WTC11 (cell line): Measurements from ENCODE around the gene UBASH3B. TPM values are rescaled to one million over a fixed set of nuclear protein-coding genes. Genes with fewer than 3 reads are reported as not detected.

Experiments used
- ATAC-seq: fragments of 200-7000 bp; cut with Tn5 transposase; 2 replicates; pipeline ENCODE4 v1.10.0; 2021; ENCODE audit warnings: mild to moderate bottlenecking, moderate library complexity
- CTCF ChIA-PET: fragments of 300-600 bp; sonication (Branson Sonifier 250); formaldehyde crosslinking; loops from one replicate; lab custom pipeline; 2021; ENCODE audit warnings: antibody characterized with exemption; lab: Charles Lee
- POLR2A ChIA-PET: fragments of 350-600 bp; sonication (Branson Sonifier 250); formaldehyde crosslinking; loops from one replicate; lab custom pipeline; 2021; ENCODE audit warnings: antibody characterized with exemption; lab: Charles Lee
- DNase-seq: peaks from one replicate; pipeline ENCODE4 v3.0.0; 2021; ENCODE audit warnings: low spot score
- H3K27ac Mint-ChIP-seq: 2 replicates; pipeline ENCODE4 v1.8.0; 2021; ENCODE audit warnings: mixed read lengths
- H3K27me3 Mint-ChIP-seq: 2 replicates; pipeline ENCODE4 v1.8.0; 2021; ENCODE audit warnings: low read depth, mild to moderate bottlenecking, moderate library complexity, mixed read lengths
- H3K36me3 Mint-ChIP-seq: 2 replicates; pipeline ENCODE4 v1.8.0; 2021; ENCODE audit warnings: mixed read lengths
- H3K4me1 Mint-ChIP-seq: 2 replicates; pipeline ENCODE4 v1.8.0; 2022; ENCODE audit warnings: mixed read lengths
- H3K4me3 Mint-ChIP-seq: 2 replicates; pipeline ENCODE4 v1.8.0; 2021; ENCODE audit warnings: mild to moderate bottlenecking, moderate library complexity, mixed read lengths
- H3K9me3 Mint-ChIP-seq: 2 replicates; pipeline ENCODE4 v1.8.0; 2021; ENCODE audit warnings: mixed read lengths
- ARID4B ChIP-seq: sonication (generic); formaldehyde crosslinking; IDR thresholded peaks from 2 replicates; pipeline ENCODE4 v1.8.0; 2023; ENCODE audit warnings: missing genetic modification reagents, mild to moderate bottlenecking, borderline replicate concordance
- E2F4 ChIP-seq: sonication (generic); formaldehyde crosslinking; IDR thresholded peaks from 2 replicates; pipeline ENCODE4 v1.8.1; 2022; ENCODE audit warnings: low read depth, mild to moderate bottlenecking, moderate library complexity, missing genetic modification reagents, borderline replicate concordance
- FOXK1 ChIP-seq: sonication (generic); formaldehyde crosslinking; IDR thresholded peaks from 2 replicates; pipeline ENCODE4 v1.8.0; 2022; ENCODE audit warnings: mild to moderate bottlenecking, moderate library complexity, missing genetic modification reagents
- GTF2I ChIP-seq: fragments of 250-450 bp; sonication (Bioruptor Pico); conservative IDR thresholded peaks from 2 replicates; pipeline ENCODE4 v1.4.0; 2021; ENCODE audit warnings: mild to moderate bottlenecking
- JAZF1 ChIP-seq: fragments of 250-450 bp; sonication (Bioruptor Pico); IDR thresholded peaks from 2 replicates; pipeline ENCODE4 v1.9.0; 2021; ENCODE audit warnings: moderate library complexity, mild to moderate bottlenecking, inconsistent platforms
- KAT7 ChIP-seq: sonication (generic); formaldehyde crosslinking; IDR thresholded peaks from 2 replicates; pipeline ENCODE4 v1.8.1; 2023; ENCODE audit warnings: missing genetic modification reagents, mild to moderate bottlenecking, borderline replicate concordance
- NFE2L1 ChIP-seq: sonication (generic); formaldehyde crosslinking; IDR thresholded peaks from 2 replicates; pipeline ENCODE4 v1.8.1; 2023; ENCODE audit warnings: missing genetic modification reagents
- NR1H2 ChIP-seq: sonication (generic); formaldehyde crosslinking; IDR thresholded peaks from 2 replicates; pipeline ENCODE4 v1.9.0; 2021; ENCODE audit warnings: mild to moderate bottlenecking, moderate library complexity, missing genetic modification reagents
- SP1 ChIP-seq: sonication (generic); formaldehyde crosslinking; conservative IDR thresholded peaks from 2 replicates; pipeline ENCODE4 v1.8.1; 2022; ENCODE audit warnings: missing genetic modification reagents
- TCF7 ChIP-seq: sonication (generic); formaldehyde crosslinking; IDR thresholded peaks from 2 replicates; pipeline ENCODE4 v1.8.0; 2022; ENCODE audit warnings: mild to moderate bottlenecking, low read depth, missing genetic modification reagents, moderate library complexity
- TP53 ChIP-seq: sonication (generic); formaldehyde crosslinking; IDR thresholded peaks from 2 replicates; pipeline ENCODE4 v1.8.1; 2023; ENCODE audit warnings: mild to moderate bottlenecking, missing genetic modification reagents
- USF1 ChIP-seq: sonication (generic); formaldehyde crosslinking; IDR thresholded peaks from 2 replicates; pipeline ENCODE4 v1.8.0; 2022; ENCODE audit warnings: mild to moderate bottlenecking, missing genetic modification reagents
- ZBTB43 ChIP-seq: sonication (generic); formaldehyde crosslinking; IDR thresholded peaks from 2 replicates; pipeline ENCODE4 v1.8.1; 2023; ENCODE audit warnings: mild to moderate bottlenecking, missing genetic modification reagents
- ZNF281 ChIP-seq: sonication (generic); formaldehyde crosslinking; IDR thresholded peaks from 2 replicates; pipeline ENCODE4 v1.8.0; 2023; ENCODE audit warnings: mild to moderate bottlenecking, missing genetic modification reagents
- ZNF512 ChIP-seq: sonication (generic); formaldehyde crosslinking; IDR thresholded peaks from 2 replicates; pipeline ENCODE4 v1.8.1; 2022; ENCODE audit warnings: missing genetic modification reagents, borderline replicate concordance
- ZNF532 ChIP-seq: fragments of 250-450 bp; sonication (Bioruptor Pico); IDR thresholded peaks from 2 replicates; pipeline ENCODE4 v1.9.0; 2021; ENCODE audit warnings: mild to moderate bottlenecking, borderline replicate concordance
- total RNA-seq: library from RNA; stranded (reverse); gene quantifications from 3 replicates; pipeline ENCODE4 v1.2.3, GENCODE V29; 2021

UBASH3B gene
- total RNA-seq, 1 experiment from 2014 or later: 21.1 TPM

GRCh38 chr11:122617297-122617696 is 38.2 kb upstream of the UBASH3B start:
- Mint-ChIP-seq H3K27me3 (no peaks in the 10 kb centered on the region), H3K27ac (no peak overlapping the region), H3K4me3 (no peak overlapping the region), H3K4me1 (no peaks in the 10 kb centered on the region), H3K9me3 (peaks cover 28% of the 10 kb centered on the region), H3K36me3 (no peaks in the 10 kb centered on the region; the same call in 1 of the 2 replicates)
- ATAC-seq (no peak), DNase-seq (no peak)
- ChIA-PET POLR2A (no interaction called here), CTCF (interaction anchor here (0.6 to 1.0 kb wide), 2 partner anchors 12 to 20 kb away, joined by 3 to 5 read pairs; no protein-coding TSS in a partner anchor)
- TF ChIP-seq ARID4B (no peak), JAZF1 (CRISPR knock-in tag) (no peak), SP1 (no peak), TP53 (CRISPR knock-in tag) (no peak), ZNF512 (CRISPR knock-in tag) (no peak), ZBTB43 (CRISPR knock-in tag) (no peak), TCF7 (no peak), GTF2I (CRISPR knock-in tag) (no peak), KAT7 (no peak), USF1 (no peak)

- no peaks in the 10 kb centered on the region; the same call in 1 of the 2 replicates for H3K36me3 Mint-ChIP-seq
- ATAC-seq: no peak
- no peak overlapping the region for H3K4me3 Mint-ChIP-seq
- DNase-seq: no peak
- H3K4me1 Mint-ChIP-seq: no peaks in the 10 kb centered on the region
- POLR2A ChIA-PET: no interaction called here
- no peaks in the 10 kb centered on the region for H3K27me3 Mint-ChIP-seq
- CTCF ChIA-PET: interaction anchor here (1.2 kb wide), 1 partner anchor 11 kb away, joined by 5 read pairs; no protein-coding TSS in a partner anchor
- no peak overlapping the region for H3K27ac Mint-ChIP-seq
- peaks cover 28% of the 10 kb centered on the region for H3K9me3 Mint-ChIP-seq
- TF ChIP-seq FOXK1 (CRISPR knock-in tag) (no peak), NR1H2 (CRISPR knock-in tag) (no peak), NFE2L1 (no peak), USF1 (no peak), ZBTB43 (CRISPR knock-in tag) (no peak), ZNF532 (CRISPR knock-in tag) (no peak), E2F4 (CRISPR knock-in tag) (no peak), ZNF281 (CRISPR knock-in tag) (no peak)
These were observed 37.6 kb upstream of the UBASH3B start for GRCh38 chr11:122617926-122618325.
